ENCODE measurements around the gene RASGEF1C. TPM values are rescaled to one million over a fixed set of nuclear protein-coding genes. Genes with fewer than 3 reads are reported as not detected.
"Not testable (repeated sequence)": the region's sequence is repeated elsewhere in the genome, so short reads cannot be mapped to it uniquely, and the experiment has no call there.

RASGEF1C gene
- total and polyA plus RNA-seq, 8 donors: 0.20 to 6.8 (median 0.86) TPM; not detected in 4

- WGBS, 5 donors: 86 to 91% (median 89%) methylated on average over 7 to 16 of the region's 16 CpGs
- H3K27me3 ChIP-seq: peaks cover 0 to 55% (median 23%) of the 10 kb centered on the region in 3 donors
- peaks cover 5 to 15% (median 12%) of the 10 kb centered on the region in 4 donors for H3K9me3 ChIP-seq
- no peak overlapping the region for H3K27ac ChIP-seq
- intact Hi-C loops (cut with DNase I; ENCODE audit: low total_unique reads): no loop called here
- H3K36me3 ChIP-seq: no peaks in the 10 kb centered on the region
- H3K4me3 ChIP-seq: no peak overlapping the region
- TF ChIP-seq POLR2A (IDR thresholded peaks at IDR 0.05): no peak
- no peak for TF ChIP-seq CTCF (IDR thresholded peaks at IDR 0.05)
- no peak for TF ChIP-seq EP300 (IDR thresholded peaks at IDR 0.05)
- no peak for TF ChIP-seq POLR2AphosphoS5 (IDR thresholded peaks at IDR 0.05)
- DNase-seq: no peak
- H3K4me1 ChIP-seq: peaks cover 7 to 16% (median 11%) of the 10 kb centered on the region in 4 donors
These were observed 2.1 kb upstream of the RASGEF1C start for GRCh38 chr5:180210961-180211760.

GRCh38 chr5:180210077-180210476 is 1.1 kb upstream of the RASGEF1C start:
- DNase-seq; H3K27ac ChIP-seq; H3K36me3 ChIP-seq; H3K4me3 ChIP-seq; intact Hi-C loops (cut with DNase I; ENCODE audit: low total_unique reads); H3K9me3 ChIP-seq: not testable (repeated sequence)
- Histone ChIP-seq H3K4me1 (peaks cover 7 to 16% (median 11%) of the 10 kb centered on the region in 4 donors), H3K27me3 (peaks cover 0 to 55% (median 23%) of the 10 kb centered on the region in 3 donors)
- WGBS, 5 donors: 91 to 94% (median 93%) methylated on average over 12 of the region's 12 CpGs

GRCh38 chr5:180208435-180209081 is 453 bp downstream of the RASGEF1C start:
- Histone ChIP-seq H3K4me1 (peaks cover 7 to 16% (median 11%) of the 10 kb centered on the region in 4 donors), H3K27me3 (peaks cover 0 to 60% (median 23%) of the 10 kb centered on the region in 3 donors), H3K9me3 (no peaks in the 10 kb centered on the region), H3K4me3 (peak overlapping the region; percentile 37 to 47 (median 42)), H3K27ac (no peak overlapping the region), H3K36me3 (no peaks in the 10 kb centered on the region)
- TF ChIP-seq POLR2A (IDR thresholded peaks at IDR 0.05): no peak
- no peak for TF ChIP-seq POLR2AphosphoS5 (IDR thresholded peaks at IDR 0.05)
- no peak for TF ChIP-seq EP300 (IDR thresholded peaks at IDR 0.05)
- TF ChIP-seq CTCF (IDR thresholded peaks at IDR 0.05): no peak
- intact Hi-C loops (cut with DNase I; ENCODE audit: low total_unique reads): no loop called here
- DNase-seq: peak in 1 of 2 donors; percentile 65
- 3 to 10% (median 5%) methylated on average over 19 to 63 of the region's 65 CpGs for WGBS, 5 donors

- TF ChIP-seq POLR2AphosphoS5 (IDR thresholded peaks at IDR 0.05) (no peak), EP300 (IDR thresholded peaks at IDR 0.05) (no peak), POLR2A (IDR thresholded peaks at IDR 0.05) (no peak), CTCF (IDR thresholded peaks at IDR 0.05) (no peak)
- Histone ChIP-seq H3K36me3 (no peaks in the 10 kb centered on the region), H3K9me3 (no peaks in the 10 kb centered on the region), H3K27me3 (peaks cover 0 to 60% (median 23%) of the 10 kb centered on the region in 3 donors), H3K27ac (no peak overlapping the region), H3K4me3 (peak overlapping the region in 3 of 4 donors; percentile 37 to 47 (median 44)), H3K4me1 (peaks cover 7 to 16% (median 11%) of the 10 kb centered on the region in 4 donors)
- intact Hi-C loops (cut with DNase I; ENCODE audit: low total_unique reads): no loop called here
- DNase-seq: no peak
- 27 to 37% (median 32%) methylated on average over 14 of the region's 14 CpGs for WGBS, 5 donors
These were observed 975 bp downstream of the RASGEF1C start for GRCh38 chr5:180208038-180208434.
